B cell (primary cell): ENCODE results near the gene SMCO1. TPM values are rescaled to one million over a fixed set of nuclear protein-coding genes. Genes with fewer than 3 reads are reported as not detected.

Experiments
- ATAC-seq: fragments of 200-7000 bp; cut with Tn5 transposase; one replicate; pipeline ENCODE4 v1.10.0; 2021; ENCODE audit warnings: low read depth, mild to moderate bottlenecking, moderate number of reproducible peaks, moderate library complexity
- CTCF ChIA-PET: fragments of 350-600 bp; sonication (Branson Sonifier 250); formaldehyde crosslinking; loops from one replicate; lab custom pipeline; 2021; ENCODE audit warnings: antibody characterized with exemption, inconsistent platforms; lab: Charles Lee
- POLR2A ChIA-PET: fragments of 350-600 bp; sonication (Branson Sonifier 250); formaldehyde crosslinking; loops from one replicate; lab custom pipeline; 2021; ENCODE audit warnings: antibody characterized with exemption; lab: Charles Lee
- DNase-seq: peaks from one replicate; pipeline ENCODE4 v3.0.0; 2013
- H2AFZ ChIP-seq: 2 replicates; pipeline ENCODE4 v1.6.1; 2012; ENCODE audit warnings: mild to moderate bottlenecking, low read depth, low read length; ENCODE audit not compliant: insufficient read depth, poor library complexity, severe bottlenecking
- H3K27ac ChIP-seq, 2 donors: 1 replicate in 1 of 2; 2 replicates in 1 of 2; pipeline ENCODE4 v1.5.1; 2012 to 2013; ENCODE audit warnings: low read length in 2 of 2, mild to moderate bottlenecking in 2 of 2, moderate library complexity in 1 of 2
- H3K27me3 ChIP-seq, 4 experiments: fragments of 200-600 bp in 1 of 4; sonication (generic) in 1 of 4; replicated peaks in 1 of 4; 1 replicate in 2 of 4; 2 replicates in 2 of 4; pipeline versions ENCODE4 v1.6.1 to v1.7.0; 2013 to 2016; ENCODE audit warnings: low read length in 3 of 4, mild to moderate bottlenecking in 2 of 4, mixed read lengths in 1 of 4, moderate library complexity in 1 of 4; ENCODE audit not compliant: insufficient read depth in 4 of 4, control insufficient read depth in 3 of 4; ENCODE audit errors: control extremely low read depth in 1 of 4
- H3K36me3 ChIP-seq, 2 experiments: replicated peaks in 1 of 2; 1 replicate in 1 of 2; 2 replicates in 1 of 2; pipeline versions ENCODE4 v1.6.1 to v1.7.1; 2013; ENCODE audit warnings: low read length in 1 of 2; ENCODE audit not compliant: insufficient read depth in 2 of 2, control insufficient read depth in 1 of 2; ENCODE audit errors: control extremely low read depth in 1 of 2, extremely low read depth in 1 of 2
- H3K4me1 ChIP-seq, 2 donors: fragments of 200-600 bp in 1 of 2; sonication (generic) in 1 of 2; 1 replicate in 1 of 2; 2 replicates in 1 of 2; pipeline versions ENCODE4 v1.5.1 to v1.6.1; 2013 to 2017; ENCODE audit warnings: low read length in 2 of 2; ENCODE audit not compliant: control insufficient read depth in 2 of 2, insufficient read depth in 2 of 2
- H3K4me2 ChIP-seq: replicated peaks from 2 replicates; pipeline ENCODE3; 2012; ENCODE audit warnings: mild to moderate bottlenecking, low read depth, low read length; ENCODE audit not compliant: poor library complexity, severe bottlenecking
- H3K4me3 ChIP-seq, 5 experiments: fragments of 200-600 bp in 1 of 5; sonication (generic) in 1 of 5; 1 replicate in 3 of 5; 2 replicates in 2 of 5; pipeline versions ENCODE4 v1.5.1 to v1.7.0; 2011 to 2016; ENCODE audit warnings: low read length in 4 of 5, mild to moderate bottlenecking in 4 of 5, low read depth in 2 of 5, control low read depth in 1 of 5, moderate library complexity in 1 of 5; ENCODE audit not compliant: insufficient read depth in 1 of 5; ENCODE audit errors: control extremely low read depth in 1 of 5, extremely low read depth in 1 of 5
- H3K79me2 ChIP-seq: fragments of 200-600 bp; sonication (generic); one replicate; pipeline ENCODE4 v1.6.0; 2016; ENCODE audit warnings: low read length; ENCODE audit not compliant: control insufficient read depth, insufficient read depth
- H3K9ac ChIP-seq: fragments of 200-600 bp; sonication (generic); 2 replicates; pipeline ENCODE4 v1.6.1; 2017; ENCODE audit warnings: mild to moderate bottlenecking, low read length, moderate library complexity
- H3K9me3 ChIP-seq, 3 donors: one replicate each; pipeline versions ENCODE4 v1.6.1 to v1.7.1; 2013; ENCODE audit warnings: low read length in 2 of 3; ENCODE audit not compliant: control insufficient read depth in 2 of 3, insufficient read depth in 1 of 3; ENCODE audit errors: control extremely low read depth in 1 of 3
- H4K20me1 ChIP-seq: 2 replicates; pipeline ENCODE4 v1.6.0; 2012; ENCODE audit warnings: mild to moderate bottlenecking, low read length; ENCODE audit not compliant: insufficient read depth, control insufficient read depth, poor library complexity, severe bottlenecking
- H3K27ac Mint-ChIP-seq: one replicate; pipeline ENCODE4 v1.8.0; 2021; ENCODE audit warnings: mixed read lengths
- H3K27me3 Mint-ChIP-seq: one replicate; pipeline ENCODE4 v1.8.0; 2021; ENCODE audit warnings: mixed read lengths
- H3K4me1 Mint-ChIP-seq: one replicate; pipeline ENCODE4 v1.8.0; 2021; ENCODE audit warnings: mixed read lengths
- H3K4me3 Mint-ChIP-seq: one replicate; pipeline ENCODE4 v1.8.0; 2021; ENCODE audit warnings: mixed read lengths
- H3K9me3 Mint-ChIP-seq: one replicate; pipeline ENCODE4 v1.8.0; 2022; ENCODE audit warnings: mixed read lengths; ENCODE audit not compliant: insufficient read depth
- CTCF ChIP-seq: fragments of 200-600 bp; IDR thresholded peaks from one replicate; pipeline ENCODE4 v1.8.0; 2022; ENCODE audit warnings: antibody characterized with exemption, mild to moderate bottlenecking
- EZH2 ChIP-seq: IDR thresholded peaks from 2 replicates; pipeline ENCODE4 v1.6.1; 2012; ENCODE audit warnings: borderline replicate concordance, low read depth, mild to moderate bottlenecking, moderate library complexity, low read length; ENCODE audit not compliant: insufficient read depth, poor library complexity, severe bottlenecking
- WGBS: methylation state at CpG from one replicate; pipeline ENCODE4 v1.1.5; 2013; ENCODE audit warnings: missing lambda C conversion rate; ENCODE audit not compliant: insufficient coverage; 5-methylcytosine and 5-hydroxymethylcytosine counted together
- intact Hi-C: fragments of 100-400 bp; cut with micrococcal nuclease; formaldehyde crosslinking; loops from one replicate; pipeline ENCODE4 v1.10.0; 2022
- polyA plus RNA-seq: library from polyadenylated mRNA; depleted of rRNA; stranded (reverse); fragments of >200 nt; gene quantifications from 2 replicates; pipeline ENCODE4 v1.2.3, GENCODE V29; 2012
- total RNA-seq, 2 donors: library from RNA; stranded (reverse); fragments of 120-200 nt in 1 of 2; gene quantifications; 1 replicate in 1 of 2; 2 replicates in 1 of 2; pipeline versions ENCODE4 v1.2.3 to v1.2.4, GENCODE V29; 2013 to 2022

Gene SMCO1
- total and polyA plus RNA-seq, 2 donors (not counting 1 experiment from before 2014, with no cell fraction given) = not detected

DNA sequence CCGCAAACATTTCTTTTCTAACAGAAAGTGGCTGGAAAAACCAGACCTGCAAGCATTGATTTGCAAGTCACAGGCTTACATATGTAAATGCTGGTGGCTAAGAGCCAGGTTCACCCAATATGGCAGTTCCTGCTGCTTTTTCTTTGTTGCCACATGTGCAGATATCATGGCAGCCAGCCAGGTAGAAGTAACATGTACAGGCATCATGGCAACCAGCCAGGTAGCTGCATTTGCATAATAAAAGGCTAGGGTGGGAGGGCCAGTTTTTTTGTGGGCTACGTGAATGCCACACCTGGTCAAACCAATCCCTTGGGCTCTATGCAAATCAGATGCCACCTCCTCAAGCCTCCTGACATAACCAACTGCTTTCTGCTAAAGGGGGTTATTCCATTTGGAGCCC lies 2.8 kb upstream of the SMCO1 start:
- ChIA-PET POLR2A (no interaction called here), CTCF (interaction anchor here (1.2 to 2.1 kb wide), 4 partner anchors 11 to 444 kb away, joined by 3 to 9 read pairs (median 6); no protein-coding TSS in a partner anchor)
- WGBS = 100% methylated on average over 1 of the region's 2 CpGs
- no peaks in the 10 kb centered on the region for H3K79me2 ChIP-seq
- no peaks in the 10 kb centered on the region for H3K27me3 ChIP-seq
- H3K4me1 ChIP-seq = no peaks in the 10 kb centered on the region
- peaks cover 7 to 70% (median 61%) of the 10 kb centered on the region in 3 donors for H3K9me3 ChIP-seq
- no peaks in the 10 kb centered on the region for H3K4me1 Mint-ChIP-seq
- no peaks in the 10 kb centered on the region for H3K36me3 ChIP-seq
- no peak overlapping the region for H3K4me2 ChIP-seq
- H4K20me1 ChIP-seq = no peaks in the 10 kb centered on the region
- intact Hi-C loops = no loop called here
- H3K27ac ChIP-seq = no peak overlapping the region
- H3K9ac ChIP-seq = no peak overlapping the region
- ATAC-seq (no peak), DNase-seq (no peak)
- no peak overlapping the region for H3K4me3 ChIP-seq
- TF ChIP-seq EZH2 (no peak), CTCF (no peak)
- H3K9me3 Mint-ChIP-seq = peaks cover 36% of the 10 kb centered on the region
- H3K27me3 Mint-ChIP-seq = peaks cover 7% of the 10 kb centered on the region
- H3K4me3 Mint-ChIP-seq = no peak overlapping the region
- no peak overlapping the region for H2AFZ ChIP-seq
- H3K27ac Mint-ChIP-seq = no peak overlapping the region

DNA sequence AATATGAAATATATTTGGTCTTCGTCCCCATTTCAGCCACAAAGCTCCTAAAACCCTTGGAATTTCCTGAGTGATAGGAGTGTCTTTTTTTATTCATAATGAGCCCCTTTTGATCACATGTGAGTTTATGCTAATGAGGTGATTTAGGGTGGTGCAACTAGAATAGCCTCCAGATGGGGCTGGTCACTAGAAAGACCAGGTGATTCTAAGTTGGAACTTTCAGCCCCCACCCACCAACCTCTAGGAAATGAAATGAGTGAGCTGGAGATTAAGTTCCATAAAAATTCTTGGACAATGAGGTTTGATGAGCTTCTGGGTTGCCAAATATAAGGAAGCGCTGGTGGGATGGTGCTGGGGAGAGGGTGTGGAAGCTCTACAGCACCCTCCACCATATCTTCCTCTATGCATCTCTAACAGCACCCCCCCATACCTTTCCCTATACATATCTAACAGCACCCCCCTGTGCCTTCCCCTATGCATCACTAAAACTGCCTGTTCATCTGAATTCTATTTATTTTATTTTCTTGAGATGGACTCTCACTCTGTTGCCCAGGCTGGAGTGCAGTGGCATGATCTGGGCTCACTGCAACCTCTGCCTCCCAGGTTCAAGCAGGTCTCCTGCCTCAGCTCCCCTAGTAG lies 2.1 kb upstream of the SMCO1 start:
- no peak for TF ChIP-seq CTCF
- TF ChIP-seq EZH2 = no peak
- Histone ChIP-seq H2AFZ (no peak overlapping the region), H3K4me2 (no peak overlapping the region), H3K27me3 (no peaks in the 10 kb centered on the region), H3K9me3 (peaks cover 7 to 66% (median 60%) of the 10 kb centered on the region in 3 donors), H3K27ac (no peak overlapping the region), H3K79me2 (no peaks in the 10 kb centered on the region), H3K36me3 (no peaks in the 10 kb centered on the region), H4K20me1 (no peaks in the 10 kb centered on the region), H3K4me3 (no peak overlapping the region), H3K4me1 (no peaks in the 10 kb centered on the region), H3K9ac (no peak overlapping the region)
- intact Hi-C loops = no loop called here
- ATAC-seq = no peak
- H3K9me3 Mint-ChIP-seq = peaks cover 33% of the 10 kb centered on the region
- WGBS = no CpG with 5 or more reads among the region's 2 CpGs
- no peaks in the 10 kb centered on the region for H3K4me1 Mint-ChIP-seq
- H3K4me3 Mint-ChIP-seq = no peak overlapping the region
- H3K27me3 Mint-ChIP-seq = peaks cover 7% of the 10 kb centered on the region
- ChIA-PET CTCF (interaction anchor here (1.9 to 2.1 kb wide), 3 partner anchors 12 to 264 kb away, joined by 6 to 9 read pairs (median 7); no protein-coding TSS in a partner anchor), POLR2A (no interaction called here)
- H3K27ac Mint-ChIP-seq = no peak overlapping the region
- DNase-seq = no peak
